GM12878 (cell line): Measurements from ENCODE around the gene IVL.

Source experiments
- CTCF ChIP-seq, 3 experiments: IDR thresholded peaks in 2 of 3; conservative IDR thresholded peaks in 1 of 3; 2 replicates each; pipeline ENCODE4 v1.5.1; 2011; ENCODE audit warnings: low read depth in 3 of 3, low read length in 3 of 3, mild to moderate bottlenecking in 3 of 3, control low read depth in 2 of 3, moderate library complexity in 2 of 3, inconsistent platforms in 1 of 3, mixed read lengths in 1 of 3; ENCODE audit not compliant: control insufficient read depth in 2 of 3, insufficient read depth in 1 of 3; ENCODE audit errors: extremely low read depth in 1 of 3
- EZH2 ChIP-seq: IDR thresholded peaks from 2 replicates; pipeline ENCODE4 v1.6.1; 2012; ENCODE audit warnings: low read depth, mild to moderate bottlenecking, control low read depth, inconsistent platforms, low read length, borderline replicate concordance; ENCODE audit not compliant: control insufficient read depth
- HSF1 ChIP-seq: fragments of 150-350 bp; IDR thresholded peaks from 2 replicates; pipeline ENCODE4 v1.6.1; 2014; ENCODE audit warnings: mild to moderate bottlenecking, low read depth, low read length
- JUNB ChIP-seq: IDR thresholded peaks from 2 replicates; pipeline ENCODE4 v1.6.1; 2016; ENCODE audit warnings: antibody characterized with exemption, mild to moderate bottlenecking
- JUND ChIP-seq: IDR thresholded peaks from 2 replicates; pipeline ENCODE4 v1.6.1; 2012; ENCODE audit warnings: low read depth, mild to moderate bottlenecking, low read length, improper control_type of control experiment, moderate library complexity
- POLR2A ChIP-seq: IDR thresholded peaks from 2 replicates; pipeline ENCODE4 v1.6.1; 2011; ENCODE audit warnings: low read depth, mild to moderate bottlenecking, low read length
- TAF1 ChIP-seq: IDR thresholded peaks from 2 replicates; pipeline ENCODE4 v1.6.1; 2011; ENCODE audit warnings: mild to moderate bottlenecking, low read depth, low read length, borderline replicate concordance
- YY1 ChIP-seq: IDR thresholded peaks from 2 replicates; pipeline ENCODE4 v1.6.1; 2011; ENCODE audit warnings: low read depth, mild to moderate bottlenecking, low read length
- ZNF592 ChIP-seq: fragments of 450-650 bp; IDR thresholded peaks from 2 replicates; pipeline ENCODE4 v1.6.1; 2017; ENCODE audit warnings: mild to moderate bottlenecking, moderate library complexity
- TF ChIP-seq, protein P1 (sequence below): IDR thresholded peaks from 2 replicates; pipeline ENCODE4 v1.6.1; 2011; ENCODE audit warnings: low read depth, low read length, improper control_type of control experiment, borderline replicate concordance

- no peak for TF ChIP-seq CTCF (IDR thresholded peaks at IDR 0.05 in 2 of 3, conservative IDR thresholded peaks at IDR 0.05 in 1 of 3; ENCODE audit: control insufficient read depth in 2 of 3, extremely low read depth in 1 of 3, insufficient read depth in 1 of 3, low read depth in 3 of 3, low read length in 3 of 3)
- TF ChIP-seq, protein P1, sequence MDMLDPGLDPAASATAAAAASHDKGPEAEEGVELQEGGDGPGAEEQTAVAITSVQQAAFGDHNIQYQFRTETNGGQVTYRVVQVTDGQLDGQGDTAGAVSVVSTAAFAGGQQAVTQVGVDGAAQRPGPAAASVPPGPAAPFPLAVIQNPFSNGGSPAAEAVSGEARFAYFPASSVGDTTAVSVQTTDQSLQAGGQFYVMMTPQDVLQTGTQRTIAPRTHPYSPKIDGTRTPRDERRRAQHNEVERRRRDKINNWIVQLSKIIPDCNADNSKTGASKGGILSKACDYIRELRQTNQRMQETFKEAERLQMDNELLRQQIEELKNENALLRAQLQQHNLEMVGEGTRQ: no peak
- TF ChIP-seq EZH2: no peak
- no peak for TF ChIP-seq POLR2A
- no peak for TF ChIP-seq HSF1
- TF ChIP-seq YY1: no peak
- no peak for TF ChIP-seq ZNF592
- no peak for TF ChIP-seq TAF1
- TF ChIP-seq JUNB: no peak
- no peak for TF ChIP-seq JUND
Observed at GRCh38 chr1:152946248-152946647, 37.9 kb downstream of the IVL start.
